IMR-90 (cell line): Measurements from ENCODE around the gene GSG1L.

Experiments used
- CEBPB ChIP-seq: IDR thresholded peaks from 2 replicates; pipeline ENCODE4 v1.6.1; 2012; ENCODE audit warnings: low read depth, low read length, improper control_type of control experiment
- CTCF ChIP-seq: conservative IDR thresholded peaks from 2 replicates; pipeline ENCODE4 v1.5.1; 2012; ENCODE audit warnings: mild to moderate bottlenecking, low read depth, low read length, improper control_type of control experiment
- TF ChIP-seq, protein P1 (sequence below): fragments of 150-350 bp; IDR thresholded peaks from 2 replicates; pipeline ENCODE4 v1.6.1; 2016; ENCODE audit warnings: low read depth, mild to moderate bottlenecking, low read length, moderate library complexity, borderline replicate concordance

- TF ChIP-seq CEBPB (no peak), CTCF (no peak)
- TF ChIP-seq, protein P1, sequence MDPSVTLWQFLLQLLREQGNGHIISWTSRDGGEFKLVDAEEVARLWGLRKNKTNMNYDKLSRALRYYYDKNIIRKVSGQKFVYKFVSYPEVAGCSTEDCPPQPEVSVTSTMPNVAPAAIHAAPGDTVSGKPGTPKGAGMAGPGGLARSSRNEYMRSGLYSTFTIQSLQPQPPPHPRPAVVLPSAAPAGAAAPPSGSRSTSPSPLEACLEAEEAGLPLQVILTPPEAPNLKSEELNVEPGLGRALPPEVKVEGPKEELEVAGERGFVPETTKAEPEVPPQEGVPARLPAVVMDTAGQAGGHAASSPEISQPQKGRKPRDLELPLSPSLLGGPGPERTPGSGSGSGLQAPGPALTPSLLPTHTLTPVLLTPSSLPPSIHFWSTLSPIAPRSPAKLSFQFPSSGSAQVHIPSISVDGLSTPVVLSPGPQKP = no peak
Observed at GRCh38 chr16:28106467-28107215, 43.1 kb upstream of the GSG1L start.
